Measurements from ENCODE around the gene PDE2A.

GRCh38 chr11:72543849-72544542 lies 130.2 kb downstream of the PDE2A start:
- TF ChIP-seq, protein P1, sequence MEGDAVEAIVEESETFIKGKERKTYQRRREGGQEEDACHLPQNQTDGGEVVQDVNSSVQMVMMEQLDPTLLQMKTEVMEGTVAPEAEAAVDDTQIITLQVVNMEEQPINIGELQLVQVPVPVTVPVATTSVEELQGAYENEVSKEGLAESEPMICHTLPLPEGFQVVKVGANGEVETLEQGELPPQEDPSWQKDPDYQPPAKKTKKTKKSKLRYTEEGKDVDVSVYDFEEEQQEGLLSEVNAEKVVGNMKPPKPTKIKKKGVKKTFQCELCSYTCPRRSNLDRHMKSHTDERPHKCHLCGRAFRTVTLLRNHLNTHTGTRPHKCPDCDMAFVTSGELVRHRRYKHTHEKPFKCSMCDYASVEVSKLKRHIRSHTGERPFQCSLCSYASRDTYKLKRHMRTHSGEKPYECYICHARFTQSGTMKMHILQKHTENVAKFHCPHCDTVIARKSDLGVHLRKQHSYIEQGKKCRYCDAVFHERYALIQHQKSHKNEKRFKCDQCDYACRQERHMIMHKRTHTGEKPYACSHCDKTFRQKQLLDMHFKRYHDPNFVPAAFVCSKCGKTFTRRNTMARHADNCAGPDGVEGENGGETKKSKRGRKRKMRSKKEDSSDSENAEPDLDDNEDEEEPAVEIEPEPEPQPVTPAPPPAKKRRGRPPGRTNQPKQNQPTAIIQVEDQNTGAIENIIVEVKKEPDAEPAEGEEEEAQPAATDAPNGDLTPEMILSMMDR (IDR thresholded peaks at IDR 0.05 in 2 of 3, conservative IDR thresholded peaks at IDR 0.05 in 1 of 3; ENCODE audit: control insufficient read depth in 2 of 3, extremely low read depth in 1 of 3, insufficient read depth in 1 of 3, low read depth in 3 of 3, low read length in 3 of 3) = 0 out of 6 replicates have a peak, but pooled peaks of 1 of the 3 experiments have one; percentile 5
- TF ChIP-seq YY1 (IDR thresholded peaks at IDR 0.05; ENCODE audit: low read depth, low read length) = no peak
- TF ChIP-seq POLR2AphosphoS5 (IDR thresholded peaks at IDR 0.05; ENCODE audit: low read length) = no peak
- no peak for TF ChIP-seq HDAC2 (IDR thresholded peaks at IDR 0.05)
- TF ChIP-seq MTA2 (IDR thresholded peaks at IDR 0.05; ENCODE audit: low read depth) = no peak
- no peak for TF ChIP-seq CREB1 (IDR thresholded peaks at IDR 0.05; ENCODE audit: low read depth)
- no peak for TF ChIP-seq CHD2 (IDR thresholded peaks at IDR 0.05; ENCODE audit: borderline replicate concordance, low read depth, low read length)
- TF ChIP-seq RAD21 (IDR thresholded peaks at IDR 0.05; ENCODE audit: insufficient read depth, low read depth, low read length) = no peak
- no peak for TF ChIP-seq POLR2A (IDR thresholded peaks at IDR 0.05; ENCODE audit: low read depth, low read length)
- TF ChIP-seq, protein P2, sequence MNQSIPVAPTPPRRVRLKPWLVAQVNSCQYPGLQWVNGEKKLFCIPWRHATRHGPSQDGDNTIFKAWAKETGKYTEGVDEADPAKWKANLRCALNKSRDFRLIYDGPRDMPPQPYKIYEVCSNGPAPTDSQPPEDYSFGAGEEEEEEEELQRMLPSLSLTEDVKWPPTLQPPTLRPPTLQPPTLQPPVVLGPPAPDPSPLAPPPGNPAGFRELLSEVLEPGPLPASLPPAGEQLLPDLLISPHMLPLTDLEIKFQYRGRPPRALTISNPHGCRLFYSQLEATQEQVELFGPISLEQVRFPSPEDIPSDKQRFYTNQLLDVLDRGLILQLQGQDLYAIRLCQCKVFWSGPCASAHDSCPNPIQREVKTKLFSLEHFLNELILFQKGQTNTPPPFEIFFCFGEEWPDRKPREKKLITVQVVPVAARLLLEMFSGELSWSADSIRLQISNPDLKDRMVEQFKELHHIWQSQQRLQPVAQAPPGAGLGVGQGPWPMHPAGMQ (IDR thresholded peaks at IDR 0.05; ENCODE audit: borderline replicate concordance) = no peak
- no peak for TF ChIP-seq EZH2 (IDR thresholded peaks at IDR 0.05; ENCODE audit: borderline replicate concordance, control insufficient read depth, low read depth, low read length)
- TF ChIP-seq RB1 (IDR thresholded peaks at IDR 0.05; ENCODE audit: borderline replicate concordance) = no peak
- TF ChIP-seq, protein P3, sequence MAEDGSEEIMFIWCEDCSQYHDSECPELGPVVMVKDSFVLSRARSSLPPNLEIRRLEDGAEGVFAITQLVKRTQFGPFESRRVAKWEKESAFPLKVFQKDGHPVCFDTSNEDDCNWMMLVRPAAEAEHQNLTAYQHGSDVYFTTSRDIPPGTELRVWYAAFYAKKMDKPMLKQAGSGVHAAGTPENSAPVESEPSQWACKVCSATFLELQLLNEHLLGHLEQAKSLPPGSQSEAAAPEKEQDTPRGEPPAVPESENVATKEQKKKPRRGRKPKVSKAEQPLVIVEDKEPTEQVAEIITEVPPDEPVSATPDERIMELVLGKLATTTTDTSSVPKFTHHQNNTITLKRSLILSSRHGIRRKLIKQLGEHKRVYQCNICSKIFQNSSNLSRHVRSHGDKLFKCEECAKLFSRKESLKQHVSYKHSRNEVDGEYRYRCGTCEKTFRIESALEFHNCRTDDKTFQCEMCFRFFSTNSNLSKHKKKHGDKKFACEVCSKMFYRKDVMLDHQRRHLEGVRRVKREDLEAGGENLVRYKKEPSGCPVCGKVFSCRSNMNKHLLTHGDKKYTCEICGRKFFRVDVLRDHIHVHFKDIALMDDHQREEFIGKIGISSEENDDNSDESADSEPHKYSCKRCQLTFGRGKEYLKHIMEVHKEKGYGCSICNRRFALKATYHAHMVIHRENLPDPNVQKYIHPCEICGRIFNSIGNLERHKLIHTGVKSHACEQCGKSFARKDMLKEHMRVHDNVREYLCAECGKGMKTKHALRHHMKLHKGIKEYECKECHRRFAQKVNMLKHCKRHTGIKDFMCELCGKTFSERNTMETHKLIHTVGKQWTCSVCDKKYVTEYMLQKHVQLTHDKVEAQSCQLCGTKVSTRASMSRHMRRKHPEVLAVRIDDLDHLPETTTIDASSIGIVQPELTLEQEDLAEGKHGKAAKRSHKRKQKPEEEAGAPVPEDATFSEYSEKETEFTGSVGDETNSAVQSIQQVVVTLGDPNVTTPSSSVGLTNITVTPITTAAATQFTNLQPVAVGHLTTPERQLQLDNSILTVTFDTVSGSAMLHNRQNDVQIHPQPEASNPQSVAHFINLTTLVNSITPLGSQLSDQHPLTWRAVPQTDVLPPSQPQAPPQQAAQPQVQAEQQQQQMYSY (CRISPR knock-in tag; IDR thresholded peaks at IDR 0.05) = no peak
- TF ChIP-seq CBFB (IDR thresholded peaks at IDR 0.05; ENCODE audit: low read depth) = no peak
